CD14-positive monocyte (primary cell): Measurements from ENCODE around the gene SNAPC4. TPM values are rescaled to one million over a fixed set of nuclear protein-coding genes. Genes with fewer than 3 reads are reported as not detected.

Experiments used
- DNase-seq, 3 donors: peaks; one replicate each; pipeline ENCODE4 v3.0.0-alpha.2; 2011 to 2022
- H2AFZ ChIP-seq: 2 replicates; pipeline ENCODE4 v1.6.0; 2012; ENCODE audit warnings: mild to moderate bottlenecking, low read depth, low read length, inconsistent platforms; ENCODE audit not compliant: insufficient read depth, poor library complexity, severe bottlenecking
- H3K27ac ChIP-seq, 2 donors: 1 replicate in 1 of 2; 2 replicates in 1 of 2; pipeline ENCODE4 v1.5.1; 2012 to 2013; ENCODE audit warnings: low read length in 2 of 2, control low read depth in 1 of 2, inconsistent platforms in 1 of 2, low read depth in 1 of 2, mild to moderate bottlenecking in 1 of 2
- H3K27me3 ChIP-seq, 2 donors: one replicate each; pipeline versions ENCODE4 v1.6.0 to v1.6.1; 2011 to 2013; ENCODE audit warnings: low read length in 2 of 2; ENCODE audit not compliant: control insufficient read depth in 2 of 2, insufficient read depth in 2 of 2
- H3K36me3 ChIP-seq, 2 donors: replicated peaks in 1 of 2; 1 replicate in 1 of 2; 2 replicates in 1 of 2; pipeline versions ENCODE4 v1.5.1 to v1.6.1; 2012 to 2013; ENCODE audit warnings: low read length in 2 of 2, control low read depth in 1 of 2, inconsistent platforms in 1 of 2, mild to moderate bottlenecking in 1 of 2; ENCODE audit not compliant: insufficient read depth in 2 of 2, control insufficient read depth in 1 of 2
- H3K4me1 ChIP-seq, 2 donors: 1 replicate in 1 of 2; 2 replicates in 1 of 2; pipeline versions ENCODE4 v1.5.1 to v1.6.1; 2012 to 2013; ENCODE audit warnings: low read length in 2 of 2, control low read depth in 1 of 2, inconsistent platforms in 1 of 2, mild to moderate bottlenecking in 1 of 2, moderate library complexity in 1 of 2; ENCODE audit not compliant: insufficient read depth in 2 of 2, control insufficient read depth in 1 of 2
- H3K4me2 ChIP-seq: replicated peaks from 2 replicates; pipeline ENCODE3; 2012; ENCODE audit warnings: low read length, moderate library complexity, mild to moderate bottlenecking; ENCODE audit not compliant: poor library complexity, severe bottlenecking; ENCODE audit errors: extremely low read depth
- H3K4me3 ChIP-seq, 3 experiments: fragments of 200-600 bp in 1 of 3; sonication (generic) in 1 of 3; replicated peaks in 1 of 3; 1 replicate in 2 of 3; 2 replicates in 1 of 3; pipeline ENCODE4 v1.5.1; 2011 to 2013; ENCODE audit warnings: low read length in 3 of 3, mild to moderate bottlenecking in 3 of 3, control low read depth in 2 of 3, low read depth in 2 of 3, inconsistent platforms in 1 of 3, moderate library complexity in 1 of 3
- H3K79me2 ChIP-seq: 2 replicates; pipeline ENCODE4 v1.6.0; 2012; ENCODE audit warnings: mild to moderate bottlenecking, control low read depth, inconsistent platforms, low read length, moderate library complexity; ENCODE audit not compliant: insufficient read depth
- H3K9ac ChIP-seq: 2 replicates; pipeline ENCODE4 v1.6.0; 2017; ENCODE audit warnings: low read length, mild to moderate bottlenecking; ENCODE audit not compliant: insufficient read depth, poor library complexity, severe bottlenecking
- H3K9me3 ChIP-seq, 2 donors: replicated peaks in 1 of 2; 1 replicate in 1 of 2; 2 replicates in 1 of 2; pipeline versions ENCODE4 v1.5.1 to v1.6.1; 2012 to 2013; ENCODE audit warnings: low read length in 2 of 2, control low read depth in 1 of 2; ENCODE audit not compliant: control insufficient read depth in 1 of 2, insufficient read depth in 1 of 2
- H4K20me1 ChIP-seq: 2 replicates; pipeline ENCODE4 v1.6.0; 2012; ENCODE audit warnings: mild to moderate bottlenecking, low read length, control low read depth, moderate library complexity; ENCODE audit not compliant: insufficient read depth
- H3K27ac Mint-ChIP-seq, 7 donors: one replicate each; pipeline ENCODE4 v1.8.0; 2020; ENCODE audit warnings: mild to moderate bottlenecking in 7 of 7, mixed read lengths in 7 of 7, moderate library complexity in 6 of 7, inconsistent platforms in 2 of 7
- H3K27me3 Mint-ChIP-seq, 3 donors: one replicate each; pipeline ENCODE4 v1.8.0; 2021 to 2022; ENCODE audit warnings: low read depth in 3 of 3, mild to moderate bottlenecking in 3 of 3, mixed read lengths in 3 of 3, moderate library complexity in 3 of 3, inconsistent platforms in 1 of 3
- H3K36me3 Mint-ChIP-seq, 2 donors: one replicate each; pipeline ENCODE4 v1.8.0; 2020; ENCODE audit warnings: mixed read lengths in 2 of 2, inconsistent platforms in 1 of 2, mild to moderate bottlenecking in 1 of 2
- H3K4me1 Mint-ChIP-seq: one replicate; pipeline ENCODE4 v1.8.0; 2020; ENCODE audit warnings: mild to moderate bottlenecking, mixed read lengths
- H3K4me3 Mint-ChIP-seq, 2 donors: one replicate each; pipeline ENCODE4 v1.8.0; 2020; ENCODE audit warnings: mild to moderate bottlenecking in 2 of 2, mixed read lengths in 2 of 2, moderate library complexity in 1 of 2
- H3K9me3 Mint-ChIP-seq, 7 donors: one replicate each; pipeline ENCODE4 v1.8.0; 2020 to 2022; ENCODE audit warnings: mixed read lengths in 7 of 7, mild to moderate bottlenecking in 6 of 7, moderate library complexity in 6 of 7, inconsistent platforms in 2 of 7
- CTCF ChIP-seq: fragments of 200-600 bp; IDR thresholded peaks from one replicate; pipeline ENCODE4 v1.8.0; 2022; ENCODE audit warnings: antibody characterized with exemption, mild to moderate bottlenecking
- WGBS: methylation state at CpG from one replicate; pipeline ENCODE4 v1.1.5; 2013; ENCODE audit warnings: missing lambda C conversion rate; ENCODE audit not compliant: insufficient coverage; 5-methylcytosine and 5-hydroxymethylcytosine counted together
- intact Hi-C, 2 donors: fragments of 100-400 bp; cut with micrococcal nuclease; formaldehyde crosslinking; loops; one replicate each; pipeline versions ENCODE4 v1.15.0 to v1.15.1; 2023
- polyA plus RNA-seq, 3 donors: library from polyadenylated mRNA; depleted of rRNA in 1 of 3; unstranded in 2 of 3; stranded (reverse) in 1 of 3; fragments of 300-500 nt in 2 of 3; fragments of >200 nt in 1 of 3; fragmentation: Illumina TruSeq in 2 of 3; gene quantifications; 1 replicate in 2 of 3; 2 replicates in 1 of 3; pipeline ENCODE4 v1.2.3, GENCODE V29; 2012 to 2021

Gene SNAPC4
- polyA plus RNA-seq, 3 donors, result 0.59 to 6.7 (median 1.2) TPM

GRCh38 chr9:136443687-136444086 lies 43.7 kb upstream of the SNAPC4 start:
- Histone ChIP-seq H3K36me3 (peaks cover 75 to 83% of the 10 kb centered on the region in 2 donors), H3K79me2 (peaks cover 4% of the 10 kb centered on the region), H3K27me3 (peaks cover 0 to 2% of the 10 kb centered on the region in 2 donors), H2AFZ (no peak overlapping the region), H3K4me3 (no peak overlapping the region), H4K20me1 (peaks cover 30% of the 10 kb centered on the region), H3K9ac (no peak overlapping the region), H3K4me1 (peaks cover 6 to 12% of the 10 kb centered on the region in 2 donors), H3K4me2 (no peak overlapping the region), H3K27ac (no peak overlapping the region), H3K9me3 (no peaks in the 10 kb centered on the region)
- no peaks in the 10 kb centered on the region for H3K9me3 Mint-ChIP-seq
- WGBS, result 93% methylated on average over 3 of the region's 7 CpGs
- peaks cover 64 to 84% of the 10 kb centered on the region in 2 donors for H3K36me3 Mint-ChIP-seq
- intact Hi-C loops, result no loop called here
- no peak for DNase-seq
- H3K27ac Mint-ChIP-seq, result no peak overlapping the region
- H3K27me3 Mint-ChIP-seq, result peaks cover 0 to 3% (median 0%) of the 10 kb centered on the region in 3 donors
- H3K4me1 Mint-ChIP-seq, result peaks cover 2% of the 10 kb centered on the region
- no peak for TF ChIP-seq CTCF
- H3K4me3 Mint-ChIP-seq, result no peak overlapping the region

GRCh38 chr9:136443087-136443486 lies 43.1 kb upstream of the SNAPC4 start:
- Mint-ChIP-seq H3K4me3 (no peak overlapping the region), H3K9me3 (no peaks in the 10 kb centered on the region), H3K36me3 (peaks cover 59 to 78% of the 10 kb centered on the region in 2 donors), H3K27ac (no peak overlapping the region), H3K4me1 (peaks cover 7% of the 10 kb centered on the region), H3K27me3 (peaks cover under 1 to 9% (median 4%) of the 10 kb centered on the region in 3 donors)
- Histone ChIP-seq H3K4me2 (no peak overlapping the region), H3K4me3 (no peak overlapping the region), H3K79me2 (peaks cover 5% of the 10 kb centered on the region), H3K27ac (no peak overlapping the region), H3K36me3 (peaks cover 69 to 77% of the 10 kb centered on the region in 2 donors), H3K4me1 (peaks cover 12 to 18% of the 10 kb centered on the region in 2 donors), H3K27me3 (peaks cover 0 to 4% of the 10 kb centered on the region in 2 donors), H4K20me1 (peaks cover 34% of the 10 kb centered on the region), H2AFZ (no peak overlapping the region), H3K9ac (no peak overlapping the region), H3K9me3 (no peaks in the 10 kb centered on the region)
- no peak for TF ChIP-seq CTCF
- no peak for DNase-seq
- intact Hi-C loops, result no loop called here
- WGBS, result 98% methylated on average over 11 of the region's 15 CpGs
